Lower lobe of right lung (tissue), 2 donors: Measurements from ENCODE around the gene SPHK1. TPM values are rescaled to one million over a fixed set of nuclear protein-coding genes. Genes with fewer than 3 reads are reported as not detected.
"Not testable (repeated sequence)": the region's sequence is repeated elsewhere in the genome, so short reads cannot be mapped to it uniquely, and the experiment has no call there.

Experiments used
- ATAC-seq, 2 donors: fragments of 200-7000 bp; cut with Tn5 transposase; one replicate each; pipeline ENCODE4 v1.9.1; 2020 to 2022; ENCODE audit warnings: mild to moderate bottlenecking in 2 of 2, moderate library complexity in 2 of 2
- DNase-seq: peaks from one replicate; pipeline ENCODE4 v3.0.0-alpha.2; 2020
- H3K27ac ChIP-seq: fragments of 200-600 bp; one replicate; pipeline ENCODE4 v1.8.0; 2022
- H3K27me3 ChIP-seq: fragments of 200-600 bp; one replicate; pipeline ENCODE4 v1.8.0; 2022; ENCODE audit warnings: low read depth
- H3K36me3 ChIP-seq: fragments of 200-600 bp; one replicate; pipeline ENCODE4 v1.8.0; 2022; ENCODE audit warnings: mild to moderate bottlenecking
- H3K4me1 ChIP-seq: fragments of 200-600 bp; one replicate; pipeline ENCODE4 v1.8.0; 2022
- H3K4me3 ChIP-seq: fragments of 200-600 bp; one replicate; pipeline ENCODE4 v1.8.0; 2022; ENCODE audit warnings: mild to moderate bottlenecking
- H3K9me3 ChIP-seq: fragments of 200-600 bp; one replicate; pipeline ENCODE4 v1.8.0; 2022
- CTCF ChIP-seq: fragments of 200-600 bp; IDR thresholded peaks from one replicate; pipeline ENCODE4 v1.8.0; 2022; ENCODE audit warnings: antibody characterized with exemption, mild to moderate bottlenecking
- intact Hi-C: fragments of 100-400 bp; cut with DNase I; formaldehyde crosslinking; loops from one replicate; pipeline ENCODE4 v1.11.0; 2022
- total RNA-seq: library from RNA; stranded (reverse); fragmentation: NEBNext Ultra II Directional; extraction: Animal tissue kit (Norgen Biotek cat#: 25700); gene quantifications from one replicate; pipeline ENCODE4 v1.2.1, GENCODE V29; 2021
- donor health status: DM: no; HTN: yes; CAD: no; lungs with severe emphysema.

SPHK1 gene
- total RNA-seq, 1 donor from 2014 or later = 8.2 TPM

- no peak overlapping the region for H3K4me3 ChIP-seq
- no peak overlapping the region for H3K27ac ChIP-seq
- DNase-seq (no peak), ATAC-seq (no peak)
- TF ChIP-seq CTCF = no peak
- H3K36me3 ChIP-seq = peaks cover 59% of the 10 kb centered on the region
- no peaks in the 10 kb centered on the region for H3K9me3 ChIP-seq
- no peaks in the 10 kb centered on the region for H3K27me3 ChIP-seq
- intact Hi-C loops = no loop called here
- no peaks in the 10 kb centered on the region for H3K4me1 ChIP-seq
Measured at GRCh38 chr17:76343106-76343505, 41.3 kb upstream of the SPHK1 start.

GRCh38 chr17:76345377-76345974 lies 38.9 kb upstream of the SPHK1 start:
- Histone ChIP-seq H3K4me3 (no peak overlapping the region), H3K36me3 (peaks cover 64% of the 10 kb centered on the region), H3K27me3 (no peaks in the 10 kb centered on the region), H3K27ac (no peak overlapping the region), H3K9me3 (no peaks in the 10 kb centered on the region), H3K4me1 (no peaks in the 10 kb centered on the region)
- intact Hi-C loops = no loop called here
- DNase-seq (peak; percentile 10), ATAC-seq (no peak)
- no peak for TF ChIP-seq CTCF

- H3K27ac ChIP-seq, H3K4me1 ChIP-seq, H3K27me3 ChIP-seq, H3K9me3 ChIP-seq, intact Hi-C loops, ATAC-seq, H3K4me3 ChIP-seq: not testable (repeated sequence)
- H3K36me3 ChIP-seq = peaks cover 59% of the 10 kb centered on the region
- DNase-seq = peak; percentile 20
Measured at GRCh38 chr17:76346936-76347335, 37.5 kb upstream of the SPHK1 start.

- Histone ChIP-seq H3K4me3 (no peak overlapping the region), H3K36me3 (peaks cover 32% of the 10 kb centered on the region), H3K4me1 (peaks cover 21% of the 10 kb centered on the region), H3K27ac (no peak overlapping the region), H3K27me3 (no peaks in the 10 kb centered on the region), H3K9me3 (no peaks in the 10 kb centered on the region)
- ATAC-seq = no peak
- DNase-seq = peak; percentile 14
- no peak for TF ChIP-seq CTCF
- intact Hi-C loops = no loop called here
Measured at GRCh38 chr17:76350463-76350862, 33.9 kb upstream of the SPHK1 start.

- intact Hi-C loops = no loop called here
- H3K9me3 ChIP-seq = no peaks in the 10 kb centered on the region
- peaks cover 21% of the 10 kb centered on the region for H3K4me1 ChIP-seq
- H3K27me3 ChIP-seq = no peaks in the 10 kb centered on the region
- ATAC-seq (no peak), DNase-seq (no peak)
- H3K4me3 ChIP-seq = peak overlapping the region; percentile 6
- no peak overlapping the region for H3K27ac ChIP-seq
- peaks cover 20% of the 10 kb centered on the region for H3K36me3 ChIP-seq
- TF ChIP-seq CTCF = no peak
Measured at GRCh38 chr17:76351526-76352071, 32.8 kb upstream of the SPHK1 start.

- TF ChIP-seq CTCF = no peak
- Histone ChIP-seq H3K4me3 (peak overlapping the region; percentile 95), H3K4me1 (peaks cover 21% of the 10 kb centered on the region), H3K36me3 (peaks cover 5% of the 10 kb centered on the region), H3K9me3 (no peaks in the 10 kb centered on the region), H3K27ac (peak overlapping the region; percentile 89), H3K27me3 (no peaks in the 10 kb centered on the region)
- intact Hi-C loops = no loop called here
- peak; percentile 51 to 67 for ATAC-seq
- peak; percentile 58 for DNase-seq
Measured at GRCh38 chr17:76353004-76353598, 31.3 kb upstream of the SPHK1 start.
